ENCODE data around the gene TLE4.

The TLE4 gene

DNA sequence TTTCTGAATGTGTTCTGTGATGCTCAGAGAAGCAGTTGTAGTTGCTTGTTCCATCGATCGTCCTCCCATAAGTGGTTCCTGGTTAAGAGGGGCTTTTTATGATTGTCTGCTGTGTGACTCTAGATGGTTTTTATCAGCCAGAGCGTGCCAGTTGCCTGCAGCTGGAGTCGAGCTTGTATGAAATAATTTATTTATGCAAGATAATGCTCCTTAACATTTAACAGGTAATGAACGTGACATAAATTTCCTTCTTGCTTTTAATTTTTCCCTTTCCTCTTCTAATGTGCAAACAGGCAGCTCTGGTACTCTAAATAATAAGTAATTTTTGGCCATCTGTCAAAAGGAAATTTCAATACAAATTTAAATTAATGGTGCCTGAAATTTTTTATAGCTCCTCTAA, 84.4 kb downstream of the TLE4 start:
- Mint-ChIP-seq H3K27ac (no peak overlapping the region), H3K9me3 (no peaks in the 10 kb centered on the region), H3K4me1 (peaks cover 10% of the 10 kb centered on the region), H3K4me3 (no peak overlapping the region), H3K36me3 (peaks cover 11% of the 10 kb centered on the region)
- DNase-seq (ENCODE audit: low spot score in 2 of 2): no peak
- no peak for ATAC-seq

DNA sequence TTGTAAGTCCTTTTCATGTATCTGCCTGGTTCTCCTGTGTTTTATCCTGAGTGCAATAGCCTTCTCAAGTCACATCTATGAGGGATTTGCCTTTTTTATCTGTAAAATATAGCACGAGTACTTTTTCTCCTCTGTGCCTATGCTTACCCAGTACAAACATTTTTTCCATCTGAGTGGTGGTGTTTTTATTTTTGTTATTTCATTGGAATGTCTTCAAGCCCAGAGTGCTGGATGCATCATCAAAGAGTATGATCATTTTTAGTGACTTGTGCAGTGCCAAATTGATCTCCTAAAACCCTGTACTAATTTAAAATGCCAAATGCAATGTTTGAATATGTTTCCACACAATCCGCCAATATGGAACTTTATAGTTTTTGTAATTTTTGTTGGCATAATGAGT, 86.1 kb downstream of the TLE4 start:
- no peak for DNase-seq (ENCODE audit: low spot score in 2 of 2)
- Mint-ChIP-seq H3K4me3 (no peak overlapping the region), H3K4me1 (peaks cover 18% of the 10 kb centered on the region), H3K9me3 (no peaks in the 10 kb centered on the region), H3K27ac (no peak overlapping the region), H3K36me3 (peaks cover 11% of the 10 kb centered on the region)
- ATAC-seq: no peak

GRCh38 chr9:79658926-79659325, 87.2 kb downstream of the TLE4 start:
- H3K36me3 Mint-ChIP-seq: peaks cover 10% of the 10 kb centered on the region
- H3K4me1 Mint-ChIP-seq: peaks cover 18% of the 10 kb centered on the region
- peak; percentile 65 for ATAC-seq

GRCh38 chr9:79660615-79661014, 88.8 kb downstream of the TLE4 start:
- Mint-ChIP-seq H3K4me3 (no peak overlapping the region), H3K4me1 (peaks cover 18% of the 10 kb centered on the region)
- no peak for ATAC-seq

More at GRCh38 chr9:79658926-79659325, 87.2 kb downstream of the TLE4 start:
- Mint-ChIP-seq H3K4me3 (no peak overlapping the region), H3K9me3 (no peaks in the 10 kb centered on the region), H3K27ac (no peak overlapping the region)
- DNase-seq (ENCODE audit: low spot score in 2 of 2): no peak

DNA sequence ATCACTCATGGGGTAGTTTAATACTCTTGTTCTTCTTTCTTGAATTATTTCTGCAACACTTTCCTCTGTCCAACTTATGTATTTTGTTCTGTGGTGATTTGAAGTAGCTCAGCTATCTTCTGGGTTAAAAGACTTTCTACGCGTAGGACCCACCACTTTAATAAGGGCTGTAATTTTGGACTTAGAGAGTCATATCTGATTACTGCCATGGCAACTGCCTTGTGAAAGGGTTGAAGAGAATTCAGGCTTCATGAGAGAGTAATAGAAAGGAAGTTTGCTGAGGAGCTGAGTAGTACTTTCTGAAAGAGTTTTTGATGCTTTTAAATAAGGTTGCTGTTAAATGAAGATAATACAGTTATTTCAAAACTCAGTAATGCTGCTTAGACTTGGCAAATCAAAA, 89.5 kb downstream of the TLE4 start:
- H3K4me3 Mint-ChIP-seq: no peak overlapping the region
- DNase-seq (ENCODE audit: low spot score in 2 of 2) (no peak), ATAC-seq (no peak)
- no peaks in the 10 kb centered on the region for H3K36me3 Mint-ChIP-seq
- no peaks in the 10 kb centered on the region for H3K9me3 Mint-ChIP-seq
- no peak overlapping the region for H3K27ac Mint-ChIP-seq
- peaks cover 24% of the 10 kb centered on the region for H3K4me1 Mint-ChIP-seq

More at GRCh38 chr9:79660615-79661014, 88.8 kb downstream of the TLE4 start:
- Mint-ChIP-seq H3K36me3 (no peaks in the 10 kb centered on the region), H3K9me3 (no peaks in the 10 kb centered on the region), H3K27ac (no peak overlapping the region)
- DNase-seq (ENCODE audit: low spot score in 2 of 2): no peak

DNA sequence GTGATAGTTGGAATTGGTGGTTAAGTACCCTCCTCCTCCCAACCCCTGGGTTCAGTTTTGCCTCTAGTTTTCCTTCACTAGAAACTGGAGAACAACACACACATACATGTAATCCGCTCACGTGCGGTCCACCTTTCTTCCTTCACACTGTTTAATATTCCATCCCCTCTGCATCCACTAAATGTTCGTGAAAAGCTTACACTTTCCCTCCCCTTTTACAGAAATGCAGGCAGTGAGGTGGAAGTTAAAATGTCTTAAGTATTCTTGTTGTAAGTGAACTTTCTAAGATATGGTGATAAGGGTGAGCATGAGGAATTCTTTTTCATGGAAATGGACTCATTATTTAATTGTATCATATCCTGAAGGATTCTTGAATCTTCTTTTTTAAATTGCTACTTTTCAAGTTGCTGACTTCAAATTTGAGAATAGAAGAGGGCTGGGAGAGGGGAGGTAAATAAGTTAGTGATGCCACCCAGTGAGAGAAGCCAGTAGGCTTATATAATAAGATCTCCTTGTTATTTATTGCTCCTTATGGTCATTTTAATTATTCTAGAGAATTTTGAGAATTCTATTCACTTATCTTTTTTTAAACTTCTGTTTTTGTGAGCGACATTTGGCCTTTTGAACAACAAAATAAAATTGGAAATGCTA, 90.2 kb downstream of the TLE4 start:
- H3K27ac Mint-ChIP-seq: no peak overlapping the region
- H3K9me3 Mint-ChIP-seq: no peaks in the 10 kb centered on the region
- ATAC-seq (no peak), DNase-seq (ENCODE audit: low spot score in 2 of 2) (no peak)
- no peak overlapping the region for H3K4me3 Mint-ChIP-seq
- H3K36me3 Mint-ChIP-seq: no peaks in the 10 kb centered on the region
- peaks cover 21% of the 10 kb centered on the region for H3K4me1 Mint-ChIP-seq

GRCh38 chr9:79662537-79662956, 90.8 kb downstream of the TLE4 start:
- no peaks in the 10 kb centered on the region for H3K36me3 Mint-ChIP-seq

GRCh38 chr9:79663300-79663699, 91.5 kb downstream of the TLE4 start:
- Mint-ChIP-seq H3K36me3 (no peaks in the 10 kb centered on the region), H3K27ac (no peak overlapping the region), H3K9me3 (no peaks in the 10 kb centered on the region), H3K4me3 (no peak overlapping the region), H3K4me1 (peaks cover 20% of the 10 kb centered on the region)
- DNase-seq (ENCODE audit: low spot score in 2 of 2): no peak
- ATAC-seq: no peak

More at GRCh38 chr9:79662537-79662956, 90.8 kb downstream of the TLE4 start:
- DNase-seq (ENCODE audit: low spot score in 2 of 2): no peak
- Mint-ChIP-seq H3K4me1 (peaks cover 20% of the 10 kb centered on the region), H3K9me3 (no peaks in the 10 kb centered on the region), H3K27ac (no peak overlapping the region), H3K4me3 (no peak overlapping the region)
- ATAC-seq: no peak

GRCh38 chr9:79663878-79664277, 92.1 kb downstream of the TLE4 start:
- Mint-ChIP-seq H3K36me3 (no peaks in the 10 kb centered on the region), H3K4me3 (no peak overlapping the region), H3K9me3 (no peaks in the 10 kb centered on the region), H3K4me1 (peaks cover 18% of the 10 kb centered on the region), H3K27ac (no peak overlapping the region)
- no peak for ATAC-seq
- no peak for DNase-seq (ENCODE audit: low spot score in 2 of 2)

DNA sequence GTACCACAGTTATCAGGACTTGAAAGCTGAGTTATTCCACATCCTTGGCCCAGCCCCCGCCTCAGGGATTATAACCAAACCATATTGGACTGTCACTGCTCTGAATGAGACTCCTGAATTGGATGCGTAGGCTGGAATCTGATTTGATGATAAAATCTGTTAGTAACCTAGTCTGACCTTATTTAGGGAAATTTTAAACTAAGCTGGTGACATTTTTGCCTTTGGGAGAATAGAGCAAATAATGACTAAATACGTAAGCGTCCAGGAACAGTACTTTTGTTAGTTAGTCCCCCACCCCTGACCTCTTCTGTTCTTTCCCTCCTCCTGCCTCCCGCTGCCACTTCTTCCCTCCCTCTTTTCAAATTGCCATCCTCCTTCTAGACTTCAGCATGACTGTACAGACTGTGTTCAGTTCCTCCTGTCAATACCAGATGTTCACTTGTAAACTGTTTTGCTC, 92.6 kb downstream of the TLE4 start:
- no peaks in the 10 kb centered on the region for H3K9me3 Mint-ChIP-seq
- no peak overlapping the region for H3K27ac Mint-ChIP-seq
- DNase-seq (ENCODE audit: low spot score in 2 of 2) (no peak), ATAC-seq (no peak)
- H3K36me3 Mint-ChIP-seq: no peaks in the 10 kb centered on the region
- peaks cover 13% of the 10 kb centered on the region for H3K4me1 Mint-ChIP-seq
- H3K4me3 Mint-ChIP-seq: no peak overlapping the region

DNA sequence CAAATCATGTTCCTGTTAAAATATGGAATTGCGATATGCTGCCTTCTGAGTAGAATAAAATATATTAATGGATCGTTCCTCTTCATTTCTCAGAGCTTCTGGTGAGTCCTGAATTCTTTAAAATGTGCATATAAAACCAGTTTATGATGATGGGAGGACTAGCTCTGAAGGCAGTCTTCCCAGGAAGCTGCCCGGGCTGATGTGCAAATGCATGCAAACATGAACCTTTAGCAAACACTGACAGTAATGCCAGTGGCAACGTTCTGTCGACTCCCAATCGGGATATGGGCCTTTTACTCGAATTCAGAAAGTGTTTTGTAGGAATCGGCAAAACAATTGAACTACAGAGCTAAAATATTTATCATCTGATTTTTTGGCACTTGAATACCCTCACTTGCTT, 93.6 kb downstream of the TLE4 start:
- H3K36me3 Mint-ChIP-seq: no peaks in the 10 kb centered on the region
- no peak overlapping the region for H3K4me3 Mint-ChIP-seq
- H3K9me3 Mint-ChIP-seq: no peaks in the 10 kb centered on the region
- H3K27ac Mint-ChIP-seq: peak overlapping the region; percentile 45
- ATAC-seq: no peak
- DNase-seq (ENCODE audit: low spot score in 2 of 2): no peak
- H3K4me1 Mint-ChIP-seq: peaks cover 19% of the 10 kb centered on the region

GRCh38 chr9:79665931-79666330, 94.2 kb downstream of the TLE4 start:
- DNase-seq (ENCODE audit: low spot score in 2 of 2): no peak
- peaks cover 19% of the 10 kb centered on the region for H3K4me1 Mint-ChIP-seq
- no peaks in the 10 kb centered on the region for H3K36me3 Mint-ChIP-seq

DNA sequence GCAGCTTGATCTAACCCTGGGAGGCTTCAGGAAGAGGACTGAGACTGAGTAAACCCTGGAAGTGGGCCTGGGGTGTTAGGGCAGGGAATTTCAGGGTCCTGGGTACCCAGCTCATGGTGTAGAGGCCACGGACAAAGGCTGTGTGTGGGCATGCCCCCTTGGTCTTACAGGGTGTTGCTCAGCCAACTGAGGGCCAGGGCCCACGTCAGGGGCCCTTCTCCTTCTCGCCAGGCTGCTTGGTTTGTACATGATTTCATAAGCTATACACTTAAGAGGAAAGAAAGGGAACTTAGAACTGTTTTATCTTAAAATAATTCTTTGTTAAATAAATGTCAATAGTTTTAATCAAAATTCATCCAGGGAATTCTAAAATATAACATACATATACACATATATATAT, 95.4 kb downstream of the TLE4 start:
- H3K9me3 Mint-ChIP-seq: no peaks in the 10 kb centered on the region

More at GRCh38 chr9:79665931-79666330, 94.2 kb downstream of the TLE4 start:
- Mint-ChIP-seq H3K9me3 (no peaks in the 10 kb centered on the region), H3K27ac (peak overlapping the region; percentile 45), H3K4me3 (no peak overlapping the region)
- no peak for ATAC-seq

GRCh38 chr9:79667817-79668436, 96.2 kb downstream of the TLE4 start:
- no peak overlapping the region for H3K27ac Mint-ChIP-seq
- no peak for DNase-seq (ENCODE audit: low spot score in 2 of 2)
- H3K36me3 Mint-ChIP-seq: no peaks in the 10 kb centered on the region
- H3K4me1 Mint-ChIP-seq: peaks cover 17% of the 10 kb centered on the region
- H3K4me3 Mint-ChIP-seq: no peak overlapping the region
- H3K9me3 Mint-ChIP-seq: no peaks in the 10 kb centered on the region
- no peak for ATAC-seq

More for the DNA sequence above, 95.4 kb downstream of the TLE4 start:
- Mint-ChIP-seq H3K36me3 (no peaks in the 10 kb centered on the region), H3K4me1 (peaks cover 16% of the 10 kb centered on the region), H3K27ac (no peak overlapping the region), H3K4me3 (no peak overlapping the region)
- DNase-seq (ENCODE audit: low spot score in 2 of 2) (no peak), ATAC-seq (no peak)

DNA sequence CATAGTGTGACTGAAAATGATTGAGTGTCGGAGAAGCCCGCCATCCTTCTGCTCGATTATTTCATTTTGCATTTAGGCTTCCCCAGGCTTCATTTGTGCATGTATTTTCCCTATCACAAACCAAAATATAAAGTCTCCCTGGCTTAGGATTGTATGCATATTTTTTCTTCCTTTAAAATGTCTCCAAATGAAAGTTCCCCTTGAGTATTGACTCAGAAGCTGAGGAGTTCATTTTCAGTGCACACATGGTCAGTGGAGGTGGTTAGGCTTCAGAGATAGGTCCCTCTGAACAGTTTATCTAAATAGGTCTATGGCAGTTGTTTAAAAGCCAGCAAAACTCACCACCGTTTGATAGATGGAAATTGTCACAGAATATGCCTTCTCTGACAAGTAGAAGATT, 97.2 kb downstream of the TLE4 start:
- H3K9me3 Mint-ChIP-seq: no peaks in the 10 kb centered on the region
- no peak overlapping the region for H3K27ac Mint-ChIP-seq
- no peak overlapping the region for H3K4me3 Mint-ChIP-seq
- ATAC-seq (no peak), DNase-seq (ENCODE audit: low spot score in 2 of 2) (no peak)
- H3K4me1 Mint-ChIP-seq: peaks cover 25% of the 10 kb centered on the region
- no peaks in the 10 kb centered on the region for H3K36me3 Mint-ChIP-seq

DNA sequence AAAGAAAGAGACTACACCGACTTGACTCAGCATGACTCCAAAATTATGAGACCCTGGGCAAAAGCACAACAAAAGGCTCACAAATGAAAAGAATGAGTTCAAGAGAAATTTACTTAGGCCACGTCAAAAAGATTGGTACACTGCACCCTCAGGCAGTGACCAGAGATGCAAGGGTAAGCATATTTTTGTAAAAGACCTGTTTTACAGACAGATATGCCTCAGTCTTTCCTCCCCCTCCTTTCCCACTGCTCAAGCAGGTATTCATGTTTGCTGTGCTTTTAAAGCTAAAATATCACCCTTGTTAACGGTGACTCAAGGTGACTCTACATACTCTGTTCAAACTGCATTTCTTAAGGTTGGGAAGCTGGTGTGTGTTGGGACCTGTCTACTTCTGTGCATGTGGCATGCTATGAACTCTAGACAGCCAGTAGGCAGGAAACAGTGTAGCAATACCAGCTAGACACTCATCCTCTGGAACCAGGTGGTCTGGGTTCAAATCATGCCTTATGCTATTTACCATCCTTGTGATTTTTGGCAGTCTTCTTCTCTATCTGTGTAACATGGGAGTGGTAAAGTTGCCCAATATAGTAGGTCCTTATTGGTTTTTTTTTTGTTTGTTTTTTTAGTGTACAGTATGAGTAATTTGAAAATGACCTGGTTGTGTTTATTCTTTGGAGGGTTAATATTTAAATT, 98.7 kb downstream of the TLE4 start:
- Mint-ChIP-seq H3K4me3 (no peak overlapping the region), H3K9me3 (no peaks in the 10 kb centered on the region), H3K4me1 (peaks cover 34% of the 10 kb centered on the region), H3K27ac (no peak overlapping the region), H3K36me3 (no peaks in the 10 kb centered on the region)
- peak; percentile 65 for ATAC-seq
- DNase-seq (ENCODE audit: low spot score in 2 of 2): no peak
